Epithelial cell of prostate (primary cell): ENCODE results near the gene PRR36.
"Not testable (repeated sequence)": the region's sequence is repeated elsewhere in the genome, so short reads cannot be mapped to it uniquely, and the experiment has no call there.

Experiments
- DNase-seq: peaks from one replicate; pipeline ENCODE4 v3.0.0-alpha.2; 2011; ENCODE audit warnings: low read depth, low spot score
- H3K27ac ChIP-seq: fragments of 450-650 bp; 2 replicates; pipeline ENCODE4 v1.5.1; 2017; ENCODE audit warnings: mild to moderate bottlenecking

PRR36 gene

DNA sequence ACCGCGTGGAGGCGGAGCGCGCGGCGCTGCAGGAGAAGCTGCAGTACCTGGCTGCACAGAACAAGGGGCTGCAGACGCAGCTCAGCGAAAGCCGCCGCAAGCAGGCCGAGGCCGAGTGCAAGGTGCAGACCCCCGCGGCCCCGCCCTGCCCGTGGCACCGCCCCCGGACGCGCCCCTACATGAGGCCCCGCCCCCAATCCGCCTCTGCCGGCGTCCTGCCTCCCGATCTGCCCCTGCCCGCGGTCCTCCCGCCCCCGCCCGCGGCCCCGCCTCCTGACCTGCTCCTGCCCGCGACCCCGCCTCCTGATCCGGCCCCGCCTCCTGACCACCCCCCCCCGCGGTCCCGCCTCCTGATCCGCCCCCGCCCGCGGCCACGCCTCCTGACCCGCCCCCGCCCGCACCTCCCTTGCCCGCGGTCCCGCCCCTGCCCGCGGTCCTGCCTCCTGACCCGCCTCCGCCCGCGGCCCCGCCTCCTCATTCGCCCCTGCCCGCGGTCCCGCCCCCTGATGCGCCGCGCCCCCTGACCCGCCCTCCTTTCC is 11.7 kb downstream of the PRR36 start:
- H3K27ac ChIP-seq: no peak overlapping the region
- DNase-seq: no peak

DNA sequence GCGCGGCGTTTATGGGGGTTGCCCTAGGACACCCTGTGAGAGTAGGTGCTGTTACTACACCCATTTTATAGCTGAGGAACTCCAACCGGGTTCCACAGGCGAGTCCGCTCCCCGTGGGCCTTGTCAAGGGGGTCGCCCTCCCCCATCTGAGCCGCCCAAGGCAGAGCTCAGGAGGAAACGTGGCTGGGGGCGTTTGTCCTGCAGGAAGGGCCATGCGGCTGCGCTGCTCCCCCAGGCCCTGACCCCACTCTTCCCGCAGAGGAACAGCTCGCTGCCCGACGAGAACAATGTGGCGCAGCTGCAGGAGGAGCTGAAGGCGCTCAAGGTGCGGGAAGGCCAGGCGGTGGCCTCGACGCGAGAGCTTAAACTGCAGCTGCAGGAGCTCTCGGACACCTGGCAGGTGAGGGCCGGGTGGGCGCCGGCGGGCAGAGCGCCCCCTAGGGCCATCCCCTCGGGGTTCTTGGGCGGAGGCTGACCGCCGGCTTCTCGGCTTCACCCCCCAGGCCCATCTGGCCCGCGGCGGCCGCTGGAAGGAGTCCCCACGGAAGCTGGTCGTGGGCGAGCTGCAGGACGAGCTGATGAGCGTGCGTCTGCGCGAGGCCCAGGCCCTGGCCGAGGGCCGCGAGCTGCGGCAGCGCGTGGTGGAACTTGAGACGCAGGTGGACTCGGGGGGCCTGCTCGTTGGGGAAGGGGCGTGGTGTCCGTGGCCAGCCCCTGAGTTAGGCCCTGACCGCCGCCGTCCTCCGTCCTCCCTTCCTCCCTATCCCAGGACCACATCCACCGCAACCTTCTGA is 12.4 kb downstream of the PRR36 start:
- no peak overlapping the region for H3K27ac ChIP-seq
- DNase-seq: no peak

DNA sequence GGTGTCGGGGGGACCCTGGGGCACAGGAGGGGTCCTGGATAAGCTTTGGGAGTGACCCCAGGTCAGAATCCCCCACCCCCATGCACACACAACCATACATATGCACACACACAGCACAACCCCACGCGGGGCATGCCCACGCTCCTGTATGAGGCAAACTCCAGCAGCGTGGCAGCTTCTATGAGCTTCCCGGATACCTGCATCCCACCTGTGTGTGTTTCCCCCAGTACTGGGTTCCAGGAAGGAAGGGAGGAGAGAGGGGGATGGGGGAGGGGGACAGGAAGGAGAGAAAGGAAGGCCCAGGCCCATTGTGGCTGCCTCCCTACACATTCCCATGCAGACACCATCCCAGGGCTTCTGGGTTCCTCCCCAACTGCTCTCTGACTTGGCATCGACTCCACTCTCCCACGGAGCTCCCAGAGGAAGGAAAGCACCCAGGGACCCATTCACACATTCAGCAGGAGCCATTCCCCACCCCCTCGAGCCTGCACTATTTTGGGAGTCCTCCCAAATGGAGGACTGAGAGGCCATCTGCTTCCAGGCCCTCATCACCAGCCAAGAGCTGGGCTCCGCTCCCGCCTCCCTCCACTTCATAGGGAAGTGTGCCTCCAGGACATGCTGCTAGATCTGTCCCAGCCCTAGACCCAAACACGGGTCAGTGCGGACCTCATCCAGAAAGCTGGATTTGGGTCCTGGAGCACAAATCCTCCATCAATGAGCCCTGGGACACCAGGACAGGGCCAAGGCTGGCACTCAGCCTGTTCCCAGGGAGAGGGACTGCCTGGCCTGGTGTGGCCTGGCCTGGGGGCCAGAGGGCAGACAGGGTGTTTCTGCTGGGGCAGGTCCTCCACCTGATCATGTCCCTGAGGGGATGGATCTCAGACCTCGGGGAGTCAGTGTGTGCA is 13.2 kb downstream of the PRR36 start:
- no peak overlapping the region for H3K27ac ChIP-seq
- no peak for DNase-seq

DNA sequence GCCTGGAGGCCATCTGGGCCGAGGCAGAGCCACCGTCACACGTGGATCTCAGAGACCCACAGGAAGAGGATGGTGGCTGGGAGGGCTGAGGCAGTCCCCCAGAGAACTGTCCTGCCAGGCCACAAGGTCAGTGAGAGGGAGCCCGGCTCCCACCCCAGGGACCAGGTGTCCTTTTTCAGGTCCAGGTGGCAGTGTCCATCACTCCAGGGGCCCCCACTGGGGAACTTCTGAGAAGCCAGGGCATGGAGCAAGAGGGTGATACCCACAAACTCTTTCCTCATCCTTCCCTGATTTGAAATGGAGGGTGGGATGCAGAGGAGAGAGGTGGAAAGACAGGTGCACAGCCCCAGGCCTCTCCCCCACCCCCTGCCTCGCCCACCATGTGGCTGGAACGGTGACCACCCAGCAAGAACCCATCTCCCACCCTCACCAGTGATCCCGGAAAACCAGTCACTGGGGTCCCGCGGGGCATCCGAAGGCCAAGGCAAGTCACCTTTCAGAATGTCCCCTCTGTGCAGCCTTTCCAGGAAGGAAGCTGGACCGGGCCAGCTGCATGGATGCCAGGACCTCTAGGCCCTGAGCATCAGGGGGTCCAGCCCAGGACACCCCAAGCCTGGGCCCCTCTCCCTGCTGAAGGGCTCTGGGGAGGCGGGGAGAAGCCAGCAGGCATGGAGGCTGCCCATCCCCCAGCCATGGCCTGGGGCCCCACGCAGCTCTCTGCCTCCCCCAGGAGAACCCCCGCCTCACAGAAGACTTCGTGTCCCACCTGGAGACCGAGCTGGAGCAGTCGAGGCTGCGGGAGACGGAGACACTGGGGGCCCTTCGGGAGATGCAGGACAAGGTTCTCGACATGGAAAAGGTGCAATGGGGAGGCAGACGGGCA is 14.1 kb downstream of the PRR36 start:
- no peak overlapping the region for H3K27ac ChIP-seq
- no peak for DNase-seq

DNA sequence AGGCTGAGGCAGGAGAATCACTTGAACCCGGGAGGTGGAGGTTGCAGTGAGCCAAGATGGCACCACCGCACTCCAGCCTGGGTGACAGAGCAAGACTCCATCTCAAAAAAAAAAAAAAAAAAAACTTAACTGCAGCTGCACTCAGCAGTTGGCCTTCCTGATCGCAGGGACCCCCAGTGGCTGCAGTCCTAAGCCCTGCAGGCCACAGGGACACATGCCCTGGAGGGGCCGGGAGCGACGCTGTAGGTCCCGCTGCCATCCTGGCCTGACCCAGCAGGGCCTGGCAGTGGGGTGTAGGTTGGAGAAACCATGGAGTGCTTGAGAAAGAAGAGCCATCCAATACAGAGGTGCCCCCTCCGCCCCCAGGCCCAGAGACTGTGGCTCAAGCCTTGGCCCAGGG is 15.1 kb downstream of the PRR36 start:
- not testable (repeated sequence) for DNase-seq, H3K27ac ChIP-seq

DNA sequence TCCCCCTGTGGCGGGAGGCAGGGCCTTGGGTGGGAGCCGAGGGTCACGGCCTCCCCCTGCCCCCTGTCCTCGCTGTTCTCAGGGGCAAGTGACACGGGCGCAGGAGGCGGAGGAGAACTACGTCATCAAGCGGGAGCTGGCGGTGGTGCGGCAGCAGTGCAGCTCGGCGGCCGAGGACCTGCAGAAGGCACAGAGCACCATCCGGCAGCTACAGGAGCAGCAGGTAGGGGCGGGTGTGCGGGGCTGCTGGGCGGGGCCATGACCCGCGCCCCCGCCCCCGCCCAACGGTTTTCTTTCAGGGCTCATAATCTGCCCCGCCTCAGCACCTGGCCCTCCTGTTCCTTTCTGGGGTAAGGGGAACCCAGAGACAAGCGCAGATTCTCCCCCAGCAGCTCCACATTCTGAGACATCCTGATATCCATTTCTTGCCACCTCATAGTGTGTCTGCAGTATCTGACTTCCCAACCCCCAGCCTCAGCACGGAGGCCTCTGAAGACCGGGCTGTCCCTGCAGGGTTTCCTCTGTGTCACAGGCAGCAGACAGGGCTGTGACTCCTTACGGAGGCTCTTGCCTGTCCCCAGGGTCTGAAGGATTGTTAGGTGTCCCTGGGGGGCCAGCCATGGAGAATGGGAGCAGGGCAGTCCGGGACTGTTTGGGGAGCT is 15.9 kb downstream of the PRR36 start:
- DNase-seq: no peak
- no peak overlapping the region for H3K27ac ChIP-seq

DNA sequence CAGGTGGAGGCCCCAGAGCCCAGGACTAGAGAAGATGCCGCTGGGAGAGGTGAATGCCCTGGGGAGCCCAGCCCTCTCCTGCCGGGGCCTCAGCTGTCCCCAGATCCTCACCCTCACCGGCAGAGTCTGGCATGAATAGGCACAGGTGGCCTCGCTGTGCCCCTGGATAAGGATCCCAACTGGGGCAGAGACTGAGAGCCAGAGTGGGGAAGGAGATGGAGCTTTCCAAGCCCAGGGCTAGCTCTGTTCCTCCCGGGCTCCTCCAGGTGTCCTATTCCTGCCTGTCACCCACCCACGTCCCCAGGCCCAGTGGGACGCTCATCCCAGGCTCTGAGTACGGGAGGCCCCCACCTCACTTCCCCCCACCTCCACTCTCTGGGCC is 16.5 kb downstream of the PRR36 start:
- DNase-seq: no peak

DNA sequence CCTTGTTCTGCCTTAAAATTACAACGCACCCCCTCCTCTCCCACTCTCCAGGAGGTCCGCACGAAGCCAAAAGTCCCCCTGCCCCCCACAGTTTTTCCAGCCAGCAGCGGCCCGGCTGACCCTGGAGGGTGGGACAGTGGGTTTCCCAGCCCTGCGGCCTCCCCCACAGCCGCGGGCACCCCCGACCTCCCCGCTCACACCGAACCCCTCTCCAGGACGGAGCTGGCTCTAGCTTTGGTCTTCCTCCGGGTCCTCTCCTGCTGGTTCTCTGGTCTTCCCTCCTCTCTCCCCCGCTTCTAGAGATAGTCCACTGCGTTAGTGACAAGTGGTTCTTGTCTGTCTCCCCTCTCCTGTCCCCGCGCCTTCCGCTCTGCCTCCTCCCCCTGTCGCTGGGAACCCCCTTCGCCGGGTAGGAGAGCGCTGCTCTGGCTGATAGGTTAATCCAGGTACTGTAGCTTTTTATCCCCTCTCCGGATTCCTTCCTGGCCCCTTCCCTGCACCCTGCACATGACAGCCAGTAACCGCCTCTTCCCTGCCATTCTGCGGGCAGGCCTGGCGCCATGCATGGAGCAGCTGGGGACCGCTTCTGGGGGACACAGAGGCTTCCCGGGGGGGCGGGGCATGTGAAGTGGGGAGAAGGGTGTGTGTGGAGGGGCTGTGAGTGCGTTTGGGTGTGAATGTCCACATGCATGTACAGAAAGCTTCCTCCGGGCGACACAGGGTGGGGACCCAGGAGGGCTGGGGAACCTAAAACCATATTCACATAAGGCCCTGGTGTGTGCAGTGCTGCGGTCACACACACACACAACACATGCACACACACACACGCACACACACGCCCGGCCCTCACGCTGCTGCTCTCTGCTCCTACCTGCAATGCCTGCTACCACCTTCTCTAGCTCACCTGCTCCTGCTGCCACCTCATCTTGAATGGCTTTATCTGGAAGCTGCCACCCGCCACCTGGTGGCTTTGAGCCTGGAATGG is 17.2 kb downstream of the PRR36 start:
- H3K27ac ChIP-seq: no peak overlapping the region
- DNase-seq: no peak

More for the DNA sequence above, 16.5 kb downstream of the PRR36 start:
- H3K27ac ChIP-seq: no peak overlapping the region

DNA sequence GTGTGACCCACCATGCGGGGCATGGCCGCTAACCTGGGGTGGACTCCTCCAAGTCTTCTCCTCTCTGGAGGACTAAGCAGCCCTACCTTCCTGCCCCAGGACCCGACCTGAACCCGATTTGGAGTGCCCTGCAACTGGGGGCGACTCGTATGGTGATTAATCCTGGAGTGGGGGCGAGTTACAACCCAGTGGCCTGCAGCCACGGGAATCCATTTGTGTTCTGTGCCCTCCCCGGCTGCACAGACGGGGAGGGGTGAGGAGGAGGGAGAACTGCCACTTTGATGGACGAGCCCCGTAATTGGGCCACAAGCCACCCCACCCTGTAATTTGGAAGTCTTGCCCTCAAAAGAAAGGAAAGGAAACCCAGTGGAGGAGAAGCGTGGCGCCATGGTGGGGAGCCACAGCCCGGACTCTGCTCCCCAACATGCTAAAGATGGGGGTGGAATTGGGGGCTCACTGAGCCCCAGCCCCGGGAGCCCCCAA is 18.0 kb downstream of the PRR36 start:
- DNase-seq: no peak

DNA sequence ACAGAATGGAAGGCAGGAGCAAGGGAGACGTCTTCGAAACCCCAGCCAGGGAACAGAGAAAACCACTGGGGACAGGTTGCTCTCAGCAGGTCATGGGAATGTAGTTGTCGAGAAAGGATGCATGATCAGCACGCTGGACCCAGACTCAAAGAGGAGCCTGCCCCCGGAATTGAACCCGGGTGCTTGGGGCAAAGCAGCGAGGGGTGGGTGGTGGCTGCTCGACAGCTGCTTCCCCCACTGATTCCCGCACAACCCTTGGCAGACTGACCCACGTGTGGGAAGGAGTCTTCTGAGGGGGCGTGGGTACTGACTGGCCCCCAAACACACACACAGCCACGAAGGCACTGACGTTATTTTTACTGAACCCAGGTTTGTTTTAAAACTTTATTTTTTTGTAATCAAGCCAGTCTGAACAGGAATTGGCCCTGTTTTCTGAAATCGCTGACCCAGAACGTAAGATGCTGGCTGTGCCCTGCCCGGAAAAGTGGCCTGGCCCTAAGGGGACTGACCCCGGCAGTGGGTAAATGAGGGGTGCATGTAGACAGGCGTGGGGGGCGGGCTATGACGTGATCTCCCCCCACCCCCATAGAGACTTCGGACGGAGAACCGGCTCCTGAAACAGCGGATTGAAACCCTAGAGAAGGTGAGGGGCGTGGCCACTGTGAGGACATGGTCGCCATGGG is 18.6 kb downstream of the PRR36 start:
- no peak overlapping the region for H3K27ac ChIP-seq
- no peak for DNase-seq

More for the DNA sequence above, 18.0 kb downstream of the PRR36 start:
- H3K27ac ChIP-seq: no peak overlapping the region

DNA sequence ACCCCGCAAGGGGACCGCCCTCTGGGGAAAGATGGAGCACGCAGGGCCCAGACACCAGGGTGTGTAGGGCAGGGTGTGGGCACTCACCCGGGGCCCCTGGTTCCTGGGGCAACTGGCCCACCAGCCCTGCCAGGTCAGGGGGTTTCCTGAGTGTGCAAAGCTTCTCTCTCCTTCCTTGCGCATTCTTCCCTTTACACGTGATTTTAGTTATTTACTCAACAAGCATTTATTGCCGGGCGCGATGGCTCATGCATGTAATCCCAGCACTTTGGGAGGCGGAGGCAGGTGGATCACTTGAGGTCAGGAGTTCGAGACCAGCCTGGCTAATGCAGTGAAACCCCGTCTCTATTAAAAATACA is 20.4 kb downstream of the PRR36 start:
- no peak for DNase-seq
- H3K27ac ChIP-seq: no peak overlapping the region

DNA sequence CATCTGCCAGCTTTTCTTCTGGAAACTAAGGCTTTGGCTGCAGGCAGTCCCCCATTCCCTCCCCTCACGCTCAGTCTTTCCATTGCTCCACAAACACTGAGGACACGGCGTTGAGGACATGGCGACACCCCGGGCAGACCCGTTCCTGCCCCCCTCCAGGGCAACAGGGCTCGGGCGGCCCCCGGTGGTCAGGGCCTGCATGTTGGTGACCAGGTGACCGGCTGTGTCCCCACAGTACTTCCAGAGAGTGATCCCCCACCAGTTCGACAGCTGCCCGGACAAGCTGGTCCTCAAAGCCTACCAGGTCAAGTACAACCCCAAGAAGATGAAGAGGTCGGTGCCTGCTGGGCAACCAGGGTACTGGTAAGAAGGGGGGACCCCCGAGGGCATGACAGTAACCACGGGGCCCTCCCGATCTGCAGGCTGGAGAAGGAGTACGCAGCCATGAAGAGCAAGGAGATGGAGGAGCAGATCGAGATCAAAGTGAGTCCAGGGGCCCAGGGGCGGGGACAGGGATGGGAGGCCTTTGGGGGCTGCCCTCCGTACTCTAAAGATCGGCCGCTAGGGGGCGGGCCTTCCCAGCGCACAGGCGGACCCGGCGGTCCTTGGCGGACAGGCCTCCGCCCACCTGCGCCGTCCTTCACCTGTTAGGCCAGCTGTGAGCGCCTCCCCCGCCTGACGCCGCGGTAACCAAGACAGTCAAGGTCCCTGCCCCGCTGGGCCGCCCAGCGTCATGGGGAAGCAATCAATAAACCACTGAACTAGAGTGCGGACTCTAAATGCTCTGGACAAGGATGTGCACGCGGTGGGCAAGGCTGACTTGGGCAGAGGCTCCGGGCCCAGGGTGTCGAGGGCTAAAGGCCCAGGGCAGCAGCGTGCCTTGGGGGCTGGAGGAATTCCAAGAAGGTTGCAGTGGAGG is 21.1 kb downstream of the PRR36 start:
- no peak overlapping the region for H3K27ac ChIP-seq
- no peak for DNase-seq

DNA sequence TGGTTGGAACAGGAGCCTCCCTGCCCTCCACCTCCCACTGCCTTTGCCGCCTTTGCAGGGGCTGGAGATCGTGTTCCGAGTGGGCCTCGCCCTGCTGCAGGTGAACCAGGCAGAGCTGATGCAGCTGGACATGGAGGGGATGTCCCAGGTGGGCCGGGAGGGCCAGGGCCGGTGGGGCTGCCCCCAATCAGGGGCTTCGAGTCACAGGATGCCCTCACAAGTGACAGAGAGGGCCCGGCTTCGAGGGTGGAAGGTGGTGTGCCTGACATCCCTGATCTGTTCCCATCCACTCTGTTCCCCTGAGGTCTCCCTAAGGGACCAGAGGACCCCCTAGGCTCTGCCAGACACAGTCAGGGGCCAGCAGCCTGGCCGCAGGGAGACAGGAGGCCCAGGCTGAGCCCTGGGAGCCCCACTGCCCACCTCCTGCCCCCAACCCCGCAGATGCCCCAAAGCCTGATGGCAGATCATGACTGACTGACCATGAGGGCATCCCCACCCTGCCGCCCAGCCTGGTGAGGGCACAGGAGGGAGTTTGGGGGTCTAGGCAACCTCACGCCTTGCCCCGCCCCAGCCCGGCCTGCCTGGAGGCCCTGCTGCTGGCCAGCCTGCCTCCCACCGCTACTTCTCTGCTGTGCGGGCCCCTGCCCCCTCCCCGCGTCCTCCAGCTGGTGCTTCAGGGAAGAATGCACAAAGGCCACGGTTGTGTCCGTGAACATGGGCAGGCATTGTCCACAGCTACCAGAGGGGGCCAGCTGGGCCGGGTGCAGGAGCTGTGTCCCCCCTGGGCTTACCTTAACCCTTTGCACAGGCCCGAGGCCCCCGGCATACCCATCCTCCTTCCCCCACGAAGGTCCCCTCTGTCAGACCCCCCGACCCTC is 22.3 kb downstream of the PRR36 start:
- no peak overlapping the region for H3K27ac ChIP-seq
- no peak for DNase-seq

DNA sequence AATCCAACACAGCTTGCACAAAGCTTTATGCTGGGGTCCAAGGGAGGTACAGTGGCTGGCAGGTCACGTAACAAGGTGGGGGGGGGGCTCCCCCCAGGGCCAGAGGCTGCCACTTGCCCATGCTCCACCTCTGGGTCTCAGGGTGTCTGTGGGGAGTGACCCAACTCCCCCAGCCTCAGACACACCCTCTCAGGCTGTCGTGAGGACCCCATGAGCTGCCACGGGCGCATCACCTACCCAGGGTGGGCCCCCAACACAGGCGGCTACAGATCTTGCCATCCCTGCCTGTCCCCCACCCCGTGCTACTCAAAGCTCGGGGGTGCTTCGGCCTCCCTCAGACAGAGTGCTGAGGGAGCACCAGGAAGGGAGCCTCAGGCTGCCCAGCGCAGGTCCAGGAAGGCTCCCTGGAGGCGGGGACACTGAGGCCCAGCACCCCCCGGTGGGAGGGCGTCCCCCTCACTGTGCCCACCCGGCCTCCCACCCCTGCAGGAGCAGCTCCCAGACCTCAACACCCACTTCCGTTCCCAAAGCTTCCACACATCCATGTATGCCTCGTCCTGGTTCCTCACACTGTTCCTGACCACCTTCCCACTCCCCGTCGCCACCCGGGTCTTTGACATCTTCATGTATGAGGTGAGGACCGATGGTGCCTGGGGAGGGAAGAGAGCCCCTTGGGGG is 23.1 kb downstream of the PRR36 start:
- no peak for DNase-seq
- H3K27ac ChIP-seq: no peak overlapping the region
